ENCODE results near the gene PRSS48.

PRSS48 gene

DNA sequence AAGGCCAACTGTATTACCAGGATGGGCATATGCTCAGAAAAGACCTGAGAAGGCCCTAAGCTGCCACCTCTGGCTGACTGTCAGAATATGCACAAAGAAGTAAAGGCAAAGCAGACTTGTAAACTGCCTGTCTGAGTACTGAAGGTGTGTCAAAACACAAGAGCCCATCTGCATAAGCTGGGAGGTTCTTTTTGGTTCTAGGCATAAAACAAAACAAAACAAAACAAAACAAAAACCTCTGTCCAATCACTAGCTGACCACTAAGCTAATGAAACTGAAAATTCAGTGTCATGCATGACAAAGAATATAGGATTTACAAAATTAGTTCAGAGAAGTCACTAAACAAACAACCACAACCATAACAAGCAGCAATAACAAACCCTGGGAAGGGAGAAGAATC, 27.8 kb downstream of the PRSS48 start:
- TF ChIP-seq, protein P1, sequence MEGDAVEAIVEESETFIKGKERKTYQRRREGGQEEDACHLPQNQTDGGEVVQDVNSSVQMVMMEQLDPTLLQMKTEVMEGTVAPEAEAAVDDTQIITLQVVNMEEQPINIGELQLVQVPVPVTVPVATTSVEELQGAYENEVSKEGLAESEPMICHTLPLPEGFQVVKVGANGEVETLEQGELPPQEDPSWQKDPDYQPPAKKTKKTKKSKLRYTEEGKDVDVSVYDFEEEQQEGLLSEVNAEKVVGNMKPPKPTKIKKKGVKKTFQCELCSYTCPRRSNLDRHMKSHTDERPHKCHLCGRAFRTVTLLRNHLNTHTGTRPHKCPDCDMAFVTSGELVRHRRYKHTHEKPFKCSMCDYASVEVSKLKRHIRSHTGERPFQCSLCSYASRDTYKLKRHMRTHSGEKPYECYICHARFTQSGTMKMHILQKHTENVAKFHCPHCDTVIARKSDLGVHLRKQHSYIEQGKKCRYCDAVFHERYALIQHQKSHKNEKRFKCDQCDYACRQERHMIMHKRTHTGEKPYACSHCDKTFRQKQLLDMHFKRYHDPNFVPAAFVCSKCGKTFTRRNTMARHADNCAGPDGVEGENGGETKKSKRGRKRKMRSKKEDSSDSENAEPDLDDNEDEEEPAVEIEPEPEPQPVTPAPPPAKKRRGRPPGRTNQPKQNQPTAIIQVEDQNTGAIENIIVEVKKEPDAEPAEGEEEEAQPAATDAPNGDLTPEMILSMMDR (IDR thresholded peaks at IDR 0.05): no peak
- H3K27me3 Mint-ChIP-seq (ENCODE audit: low read depth, poor library complexity): no peaks in the 10 kb centered on the region
- H3K36me3 Mint-ChIP-seq (ENCODE audit: low read depth): peaks cover 80% of the 10 kb centered on the region
- no peak overlapping the region for H3K4me3 Mint-ChIP-seq
- DNase-seq: no peak
- no peak overlapping the region for H3K27ac Mint-ChIP-seq
- peaks cover 54% of the 10 kb centered on the region for H3K9me3 Mint-ChIP-seq
- peaks cover 9% of the 10 kb centered on the region for H3K4me1 Mint-ChIP-seq

DNA sequence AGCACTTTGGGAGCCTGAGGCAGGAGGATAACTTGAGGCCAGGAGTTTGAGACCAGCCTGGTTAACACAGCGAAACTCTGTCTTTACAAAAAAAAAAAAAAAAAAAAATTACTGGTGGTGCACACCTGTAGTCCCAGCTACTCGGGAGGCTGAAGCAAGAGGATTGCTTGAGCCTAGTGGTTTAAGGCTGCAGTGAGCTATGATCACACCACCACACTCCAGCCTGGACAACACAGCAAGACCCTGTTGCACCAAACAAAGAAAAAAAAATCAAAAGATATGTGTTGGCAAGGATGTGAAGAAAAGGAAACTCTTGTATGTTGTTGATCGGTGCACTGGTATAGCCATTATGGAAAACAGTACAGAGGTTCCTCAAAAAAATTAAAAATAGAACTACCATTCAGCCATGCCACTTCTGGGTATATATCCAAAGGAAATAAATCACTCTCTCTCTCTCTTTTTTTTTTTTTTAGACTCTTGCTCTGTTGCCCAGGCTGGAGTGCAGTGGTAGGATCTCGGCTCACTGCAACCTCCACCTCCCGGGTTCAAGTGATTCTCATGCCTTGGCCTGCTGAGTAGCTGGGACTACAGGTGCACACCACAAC, 33.3 kb downstream of the PRSS48 start:
- Mint-ChIP-seq H3K27ac (no peak overlapping the region), H3K4me3 (no peak overlapping the region), H3K27me3 (ENCODE audit: low read depth, poor library complexity) (no peaks in the 10 kb centered on the region), H3K4me1 (peaks cover 11% of the 10 kb centered on the region), H3K36me3 (ENCODE audit: low read depth) (peaks cover 67% of the 10 kb centered on the region), H3K9me3 (peaks cover 13% of the 10 kb centered on the region)
- TF ChIP-seq, protein P1 (IDR thresholded peaks at IDR 0.05): no peak
- no peak for DNase-seq

GRCh38 chr4:151313306-151314009, 36.5 kb downstream of the PRSS48 start:
- TF ChIP-seq, protein P1 (IDR thresholded peaks at IDR 0.05): no peak
- H3K4me1 Mint-ChIP-seq: peaks cover 24% of the 10 kb centered on the region
- no peaks in the 10 kb centered on the region for H3K27me3 Mint-ChIP-seq (ENCODE audit: low read depth, poor library complexity)
- peaks cover 54% of the 10 kb centered on the region for H3K36me3 Mint-ChIP-seq (ENCODE audit: low read depth)
- no peak overlapping the region for H3K4me3 Mint-ChIP-seq
- H3K9me3 Mint-ChIP-seq: no peaks in the 10 kb centered on the region
- DNase-seq: no peak
- peak overlapping the region; percentile 26 for H3K27ac Mint-ChIP-seq

- DNase-seq: no peak
- no peaks in the 10 kb centered on the region for H3K27me3 Mint-ChIP-seq (ENCODE audit: low read depth, poor library complexity)
- H3K4me3 Mint-ChIP-seq: no peak overlapping the region
- H3K36me3 Mint-ChIP-seq (ENCODE audit: low read depth): peaks cover 51% of the 10 kb centered on the region
- H3K4me1 Mint-ChIP-seq: peaks cover 24% of the 10 kb centered on the region
- TF ChIP-seq, protein P1 (IDR thresholded peaks at IDR 0.05): no peak
- H3K27ac Mint-ChIP-seq: peak overlapping the region; percentile 26
- no peaks in the 10 kb centered on the region for H3K9me3 Mint-ChIP-seq
Measured at GRCh38 chr4:151314010-151314355, 37.0 kb downstream of the PRSS48 start.

- TF ChIP-seq, protein P1 (IDR thresholded peaks at IDR 0.05): no peak
- no peak for DNase-seq
Measured at GRCh38 chr4:151314479-151314878, 37.5 kb downstream of the PRSS48 start.

More at GRCh38 chr4:151314479-151314878, 37.5 kb downstream of the PRSS48 start:
- peaks cover 47% of the 10 kb centered on the region for H3K36me3 Mint-ChIP-seq (ENCODE audit: low read depth)
- no peak overlapping the region for H3K4me3 Mint-ChIP-seq
- peak overlapping the region; percentile 78 for H3K27ac Mint-ChIP-seq
- H3K9me3 Mint-ChIP-seq: no peaks in the 10 kb centered on the region
- peaks cover 24% of the 10 kb centered on the region for H3K4me1 Mint-ChIP-seq
- no peaks in the 10 kb centered on the region for H3K27me3 Mint-ChIP-seq (ENCODE audit: low read depth, poor library complexity)

Data from nephron progenitor cell (in vitro differentiated cells).